T1000 (cell line): Measurements from ENCODE around the gene TMPRSS11E.
"Not testable (repeated sequence)": the region's sequence is repeated elsewhere in the genome, so short reads cannot be mapped to it uniquely, and the experiment has no call there.

Experiments
- DNase-seq: peaks from one replicate; lab custom pipeline; 2025; ENCODE audit warnings: mixed read lengths; lab: John Stamatoyannopoulos, UW

The TMPRSS11E gene

GRCh38 chr4:68447201-68447600 is at the start of gene TMPRSS11E:
Gene TMPRSS11E, plus strand, starts transcription at chr4:68447463. Its CDS starts 50 bp downstream, at chr4:68447513.
- no peak for DNase-seq

- no peak for DNase-seq
These were observed 48.0 kb upstream of the TMPRSS11E start for GRCh38 chr4:68399306-68399705.

- no peak for DNase-seq
These were observed 46.0 kb upstream of the TMPRSS11E start for GRCh38 chr4:68401231-68401630.

- DNase-seq, result no peak
These were observed 43.1 kb upstream of the TMPRSS11E start for GRCh38 chr4:68404153-68404552.

- DNase-seq, result not testable (repeated sequence)
These were observed 41.4 kb upstream of the TMPRSS11E start for GRCh38 chr4:68405718-68406478.

GRCh38 chr4:68406479-68406859 is 40.8 kb upstream of the TMPRSS11E start:
- no peak for DNase-seq

GRCh38 chr4:68407015-68407867 is 40.0 kb upstream of the TMPRSS11E start:
- not testable (repeated sequence) for DNase-seq

- no peak for DNase-seq
These were observed 39.4 kb upstream of the TMPRSS11E start for GRCh38 chr4:68407868-68408190.

GRCh38 chr4:68410149-68410548 is 37.1 kb upstream of the TMPRSS11E start:
- DNase-seq, result no peak

- no peak for DNase-seq
These were observed 36.6 kb upstream of the TMPRSS11E start for GRCh38 chr4:68410643-68411042.

- DNase-seq, result not testable (repeated sequence)
These were observed 35.2 kb upstream of the TMPRSS11E start for GRCh38 chr4:68412031-68412430.

- DNase-seq, result no peak
These were observed 30.7 kb upstream of the TMPRSS11E start for GRCh38 chr4:68416591-68416990.

- DNase-seq, result no peak
These were observed 20.7 kb upstream of the TMPRSS11E start for GRCh38 chr4:68426516-68426915.

GRCh38 chr4:68430337-68430736 is 16.9 kb upstream of the TMPRSS11E start:
- no peak for DNase-seq

- DNase-seq, result no peak
These were observed 14.9 kb upstream of the TMPRSS11E start for GRCh38 chr4:68432320-68432719.

- no peak for DNase-seq
These were observed 13.7 kb upstream of the TMPRSS11E start for GRCh38 chr4:68433582-68433981.

- DNase-seq, result no peak
These were observed 13.0 kb upstream of the TMPRSS11E start for GRCh38 chr4:68434277-68434676.

GRCh38 chr4:68434836-68435235 is 12.4 kb upstream of the TMPRSS11E start:
- no peak for DNase-seq

GRCh38 chr4:68445111-68445510 is 2.2 kb upstream of the TMPRSS11E start:
- DNase-seq, result no peak

GRCh38 chr4:68451246-68452211 is 4.3 kb downstream of the TMPRSS11E start:
- no peak for DNase-seq

- DNase-seq, result no peak
These were observed 12.8 kb downstream of the TMPRSS11E start for GRCh38 chr4:68460085-68460484.

GRCh38 chr4:68461790-68462189 is 14.5 kb downstream of the TMPRSS11E start:
- DNase-seq, result no peak
